IMR-90 (cell line): ENCODE data around the gene CDH2. TPM values are rescaled to one million over a fixed set of nuclear protein-coding genes. Genes with fewer than 3 reads are reported as not detected.

Experiments
- ATAC-seq: fragments of 200-7000 bp; cut with Tn5 transposase; 2 replicates; pipeline ENCODE4 v1.9.1; 2020; ENCODE audit warnings: low read depth, mild to moderate bottlenecking, moderate library complexity
- BruUV-seq: library from RNA; stranded (reverse); fragments of 400-500 nt; replicated peaks from 2 replicates; lab custom pipeline; 2021; lab: Mats Ljungman, UMichigan
- CTCF ChIA-PET: fragments of 300-600 bp; formaldehyde crosslinking; extraction: SDS; loops from one replicate; lab custom pipeline; 2021; ENCODE audit warnings: antibody characterized with exemption; lab: Yijun Ruan, JAX
- POLR2A ChIA-PET: fragments of 300-600 bp; sonication (Branson Sonifier 250); formaldehyde crosslinking; loops from one replicate; lab custom pipeline; 2022; ENCODE audit warnings: antibody characterized with exemption; ENCODE audit not compliant: unreplicated experiment; lab: Charles Lee
- DNase-seq: peaks from one replicate; pipeline ENCODE4 v3.0.0; 2013
- H2AFZ ChIP-seq: replicated peaks from 2 replicates; pipeline ENCODE3; 2013; ENCODE audit warnings: low read length, mild to moderate bottlenecking; ENCODE audit not compliant: poor library complexity
- H2AK5ac ChIP-seq: 2 replicates; pipeline ENCODE4 v1.6.1; 2013; ENCODE audit warnings: low read depth, low read length, inconsistent platforms
- H2AK9ac ChIP-seq: replicated peaks from 2 replicates; pipeline ENCODE3; 2013; ENCODE audit warnings: mild to moderate bottlenecking, low read depth, low read length, moderate library complexity; ENCODE audit not compliant: poor library complexity
- H2BK120ac ChIP-seq: 2 replicates; pipeline ENCODE4 v1.6.1; 2013; ENCODE audit warnings: low read depth, low read length, inconsistent platforms
- H2BK15ac ChIP-seq: 3 replicates; pipeline ENCODE4 v1.6.1; 2013; ENCODE audit warnings: low read depth, low read length, inconsistent platforms
- H2BK20ac ChIP-seq: 2 replicates; pipeline ENCODE4 v1.6.1; 2013; ENCODE audit warnings: low read depth, mild to moderate bottlenecking, inconsistent platforms, low read length, moderate library complexity
- H2BK5ac ChIP-seq: 2 replicates; pipeline ENCODE4 v1.6.1; 2013; ENCODE audit warnings: mild to moderate bottlenecking, low read depth, low read length, inconsistent platforms; ENCODE audit not compliant: poor library complexity, severe bottlenecking
- H3K14ac ChIP-seq: replicated peaks from 2 replicates; pipeline ENCODE4 v1.6.1; 2013; ENCODE audit warnings: low read depth, low read length, inconsistent platforms
- H3K18ac ChIP-seq: 2 replicates; pipeline ENCODE4 v1.6.1; 2013; ENCODE audit warnings: low read depth, low read length, control low read depth
- H3K23ac ChIP-seq: 2 replicates; pipeline ENCODE4 v1.6.1; 2013; ENCODE audit warnings: low read depth, low read length, inconsistent platforms
- H3K27ac ChIP-seq: 2 replicates; pipeline ENCODE4 v1.5.1; 2013; ENCODE audit warnings: mild to moderate bottlenecking, control low read depth, low read length; ENCODE audit not compliant: insufficient read depth
- H3K27me3 ChIP-seq: 2 replicates; pipeline ENCODE4 v1.6.1; 2013; ENCODE audit warnings: low read length; ENCODE audit not compliant: control insufficient read depth, insufficient read depth
- H3K36me3 ChIP-seq: 2 replicates; pipeline ENCODE4 v1.6.1; 2013; ENCODE audit warnings: low read length, mixed read lengths; ENCODE audit not compliant: control insufficient read depth, insufficient read depth
- H3K4ac ChIP-seq: 2 replicates; pipeline ENCODE4 v1.6.1; 2013; ENCODE audit warnings: low read depth, low read length, inconsistent platforms
- H3K4me1 ChIP-seq: 2 replicates; pipeline ENCODE4 v1.6.1; 2013; ENCODE audit warnings: low read length, mixed read lengths; ENCODE audit not compliant: control insufficient read depth, insufficient read depth
- H3K4me2 ChIP-seq: 2 replicates; pipeline ENCODE4 v1.6.1; 2013; ENCODE audit warnings: low read depth, mild to moderate bottlenecking, control low read depth, low read length, moderate library complexity
- H3K4me3 ChIP-seq: 2 replicates; pipeline ENCODE4 v1.5.1; 2013; ENCODE audit warnings: low read depth, mild to moderate bottlenecking, control low read depth, low read length, moderate library complexity; ENCODE audit not compliant: insufficient read depth
- H3K56ac ChIP-seq: 2 replicates; pipeline ENCODE4 v1.6.1; 2013; ENCODE audit warnings: low read length, inconsistent platforms; ENCODE audit not compliant: insufficient read depth; ENCODE audit errors: extremely low read depth
- H3K79me1 ChIP-seq, 2 experiments: 2 replicates each; pipeline ENCODE4 v1.6.1; 2013; ENCODE audit warnings: low read length in 2 of 2, inconsistent platforms in 1 of 2, low read depth in 1 of 2
- H3K9ac ChIP-seq: 2 replicates; pipeline ENCODE4 v1.6.1; 2013; ENCODE audit warnings: low read depth, low read length, control low read depth
- H3K9me1 ChIP-seq: 2 replicates; pipeline ENCODE4 v1.6.1; 2013; ENCODE audit warnings: low read length, inconsistent platforms; ENCODE audit not compliant: insufficient read depth
- H3K9me3 ChIP-seq: 2 replicates; pipeline ENCODE4 v1.6.1; 2013; ENCODE audit warnings: low read length; ENCODE audit not compliant: control insufficient read depth, insufficient read depth
- H4K20me1 ChIP-seq: 2 replicates; pipeline ENCODE4 v1.6.1; 2013; ENCODE audit warnings: low read length, inconsistent platforms; ENCODE audit not compliant: insufficient read depth
- H4K5ac ChIP-seq: 2 replicates; pipeline ENCODE4 v1.6.1; 2013; ENCODE audit warnings: mild to moderate bottlenecking, low read depth, low read length, control low read depth
- H4K8ac ChIP-seq, 2 experiments: 2 replicates each; pipeline ENCODE4 v1.6.1; 2013; ENCODE audit warnings: low read depth in 2 of 2, low read length in 2 of 2, control low read depth in 1 of 2, inconsistent platforms in 1 of 2
- H4K91ac ChIP-seq: 2 replicates; pipeline ENCODE4 v1.6.1; 2013; ENCODE audit warnings: low read depth, low read length, inconsistent platforms; ENCODE audit not compliant: insufficient read depth
- CEBPB ChIP-seq: IDR thresholded peaks from 2 replicates; pipeline ENCODE4 v1.6.1; 2012; ENCODE audit warnings: low read depth, low read length, improper control_type of control experiment
- CTCF ChIP-seq: conservative IDR thresholded peaks from 2 replicates; pipeline ENCODE4 v1.5.1; 2012; ENCODE audit warnings: mild to moderate bottlenecking, low read depth, low read length, improper control_type of control experiment
- POLR2A ChIP-seq: IDR thresholded peaks from 2 replicates; pipeline ENCODE4 v1.6.1; 2012; ENCODE audit warnings: mild to moderate bottlenecking, low read depth, low read length
- WGBS, 2 experiments: methylation state at CpG; one replicate each; pipeline versions ENCODE4 v1.1.5 to v1.1.7; 2013; ENCODE audit warnings: missing lambda C conversion rate in 2 of 2; ENCODE audit not compliant: insufficient read length in 1 of 2; ENCODE audit errors: extremely low coverage in 2 of 2; 5-methylcytosine and 5-hydroxymethylcytosine counted together
- dilution Hi-C: fragments of 300-500 bp; cut with HindIII; formaldehyde crosslinking; loops from one replicate; pipeline ENCODE4 v1.14.3; 2018; ENCODE audit warnings: low sequenced_read_pairs; ENCODE audit not compliant: unreplicated experiment
- in situ Hi-C: fragments of 300-500 bp; cut with MboI; formaldehyde crosslinking; loops from 3 replicates; pipeline ENCODE4 v1.14.3; 2019; ENCODE audit warnings: low sequenced_read_pairs, inconsistent platforms, mixed read lengths
- intact Hi-C: fragments of 100-400 bp; cut with micrococcal nuclease; formaldehyde crosslinking; loops from 2 replicates; pipeline ENCODE4 v1.10.0; 2022
- polyA plus RNA-seq, 3 experiments: library from polyadenylated mRNA; depleted of rRNA; stranded (reverse); fragments of >200 nt; gene quantifications; 2 replicates each; pipeline ENCODE4 v1.2.3, GENCODE V29; 2012; ENCODE audit warnings: low replicate concordance in 1 of 3
- total RNA-seq: library from RNA; depleted of rRNA; stranded (reverse); fragments of >200 nt; gene quantifications from 2 replicates; pipeline ENCODE4 v1.2.3, GENCODE V29; 2012

The CDH2 gene
- total and polyA plus RNA-seq, 2 of the 4 experiments (the other 2 are of a cell fraction), result 55.6 to 111 TPM

- Histone ChIP-seq H2BK120ac (no peak overlapping the region), H3K9me3 (no peaks in the 10 kb centered on the region), H3K56ac (no peak overlapping the region), H2BK15ac (no peak overlapping the region), H3K23ac (no peak overlapping the region), H2AK9ac (no peak overlapping the region), H2BK5ac (no peak overlapping the region), H4K5ac (no peak overlapping the region), H4K8ac (no peak overlapping the region), H3K27ac (no peak overlapping the region), H3K14ac (no peak overlapping the region), H3K36me3 (no peaks in the 10 kb centered on the region), H3K4me1 (peaks cover 4% of the 10 kb centered on the region; the same call in 1 of the 2 replicates), H4K91ac (no peak overlapping the region), H3K9ac (no peak overlapping the region), H2AFZ (no peak overlapping the region), H2BK20ac (no peak overlapping the region), H3K4ac (no peak overlapping the region), H3K18ac (no peak overlapping the region), H3K4me3 (no peak overlapping the region), H3K79me1 (peaks cover 6 to 54% of the 10 kb centered on the region in 2 experiments), H2AK5ac (no peak overlapping the region), H3K27me3 (no peaks in the 10 kb centered on the region), H3K4me2 (no peak overlapping the region), H3K9me1 (peaks cover 6% of the 10 kb centered on the region; the same call in 1 of the 2 replicates), H4K20me1 (peaks cover 17% of the 10 kb centered on the region)
- dilution Hi-C loops (no loop called here), in situ Hi-C loops (no loop called here), intact Hi-C loops (no loop called here)
- CTCF ChIA-PET, result no interaction called here
- BruUV-seq, result no TSS peak
- WGBS, 2 experiments, result no CpG with 5 or more reads among the region's 1 CpG
- POLR2A ChIA-PET, result no interaction called here
- TF ChIP-seq CEBPB, result no peak
- TF ChIP-seq POLR2A, result no peak
- TF ChIP-seq CTCF, result no peak
- ATAC-seq (no peak), DNase-seq (no peak)
These were observed 12.0 kb downstream of the CDH2 start for GRCh38 chr18:28164771-28165483.
